HG02763 (cell line): Measurements from ENCODE around the gene ZNF407.

ENCODE experiments used
- ATAC-seq: cut with Tn5 transposase; IDR thresholded peaks from one replicate; pipeline ENCODE4 v1.9.1; 2021; ENCODE audit warnings: mild to moderate bottlenecking, moderate library complexity; ENCODE audit not compliant: unreplicated experiment

Gene ZNF407

DNA sequence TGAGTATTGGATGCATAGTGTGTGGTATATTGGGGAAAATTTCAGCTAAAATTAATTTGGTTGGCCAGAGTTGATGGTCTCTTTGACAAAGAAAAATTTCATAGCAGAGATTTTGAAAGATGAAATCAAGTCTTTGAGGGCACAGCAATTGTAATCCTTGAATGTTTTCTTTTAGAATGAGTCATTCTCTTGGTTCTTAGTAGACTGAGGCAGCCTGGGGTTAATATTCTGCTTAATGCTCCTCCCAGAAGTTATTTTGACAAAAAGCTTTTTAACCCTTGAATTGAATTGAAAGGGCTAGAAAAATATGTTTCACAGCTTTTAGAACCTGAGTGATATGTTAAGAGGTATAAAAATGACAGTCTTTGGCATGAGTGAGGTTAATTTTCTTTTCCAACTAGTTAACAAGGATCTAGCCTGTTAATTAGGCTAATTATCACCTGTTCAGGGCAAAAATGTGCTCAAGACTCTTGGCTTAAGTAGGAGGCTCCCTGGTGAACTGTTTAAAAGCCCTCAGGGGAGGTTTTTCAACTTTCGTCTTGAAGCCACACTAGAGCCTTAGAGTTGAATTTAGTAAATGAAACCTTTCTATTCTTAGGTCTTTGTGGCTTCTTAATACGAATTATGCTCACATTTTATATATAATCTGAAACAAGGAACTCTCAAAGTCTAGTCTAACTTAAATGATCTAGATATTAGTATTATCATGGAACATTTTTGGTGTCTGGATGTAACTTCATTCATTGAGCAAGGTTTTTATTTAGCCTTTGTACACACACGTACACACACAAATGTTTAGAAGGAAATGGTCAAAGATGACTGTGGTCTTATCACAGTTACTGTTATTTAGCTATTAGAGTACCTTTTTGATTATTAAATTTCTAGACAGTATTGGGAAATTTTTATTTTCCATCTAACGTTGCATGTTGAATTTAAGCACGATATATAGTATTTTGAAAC is 272.5 kb downstream of the ZNF407 start:
- peak; percentile 82 for ATAC-seq

- ATAC-seq: peak; percentile 10
These were observed 273.3 kb downstream of the ZNF407 start for GRCh38 chr18:74870950-74871349.

DNA sequence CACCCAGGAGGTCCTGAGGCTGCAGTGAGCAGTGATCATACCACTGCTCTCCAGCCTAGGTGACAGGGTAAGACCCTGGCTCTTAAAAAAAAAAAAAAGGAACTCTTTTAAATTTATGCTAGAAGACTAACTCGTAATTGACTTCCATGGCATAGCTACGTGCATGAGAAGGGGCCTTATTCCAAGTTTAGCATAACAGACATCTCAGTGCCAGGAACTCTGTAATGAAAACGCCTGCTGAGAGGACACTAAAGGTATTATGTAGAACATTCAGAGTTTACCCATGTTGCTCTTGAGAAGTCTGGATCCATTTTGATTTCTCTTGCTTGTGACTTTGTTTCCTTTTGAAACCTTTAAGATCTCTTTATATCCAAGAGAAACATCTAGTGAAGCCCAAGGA is 276.0 kb downstream of the ZNF407 start:
- ATAC-seq: no peak

DNA sequence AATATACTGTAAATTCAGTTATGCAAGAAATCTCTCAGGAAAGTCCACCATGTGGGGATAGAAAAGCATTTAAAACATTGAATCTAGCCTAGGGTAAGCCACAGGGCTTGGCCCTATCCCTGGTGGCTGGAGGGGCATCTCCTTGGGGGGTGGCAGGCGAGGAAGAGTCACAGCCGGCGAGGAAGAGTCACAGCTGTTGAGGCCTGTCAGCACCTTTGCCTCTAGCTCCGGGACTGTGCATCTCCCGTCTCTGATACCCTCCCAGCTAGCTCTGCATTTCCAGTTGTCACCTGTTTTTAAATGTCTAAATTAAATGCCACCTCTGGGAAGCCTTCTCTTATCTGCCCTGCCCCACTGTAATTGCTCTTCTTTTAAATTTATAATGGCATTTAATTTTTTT is 276.7 kb downstream of the ZNF407 start:
- ATAC-seq: no peak

GRCh38 chr18:74876630-74877243 is 279.1 kb downstream of the ZNF407 start:
- ATAC-seq: no peak

DNA sequence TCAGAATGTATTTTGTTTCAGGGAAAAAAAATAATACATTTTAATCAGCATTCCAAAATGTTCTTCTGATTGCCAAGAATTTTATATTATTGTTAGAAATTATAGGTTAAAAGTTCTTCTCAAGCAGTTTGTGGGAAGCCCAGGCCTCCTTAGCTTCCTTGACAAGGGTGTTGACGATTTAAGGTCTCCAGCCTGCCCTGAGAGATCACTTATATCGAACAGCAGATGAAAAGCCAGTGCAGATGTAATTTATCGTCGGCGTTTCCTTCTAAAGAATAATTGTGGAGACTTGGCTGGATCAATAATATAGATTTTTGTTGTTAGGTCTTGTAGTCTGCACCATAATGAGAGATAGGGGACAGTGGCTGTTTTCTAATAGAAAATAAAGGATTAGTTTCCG is 280.6 kb downstream of the ZNF407 start:
- no peak for ATAC-seq

- ATAC-seq: no peak
These were observed 283.1 kb downstream of the ZNF407 start for GRCh38 chr18:74880706-74881278.

- ATAC-seq: no peak
These were observed 294.5 kb downstream of the ZNF407 start for GRCh38 chr18:74892066-74892627.

DNA sequence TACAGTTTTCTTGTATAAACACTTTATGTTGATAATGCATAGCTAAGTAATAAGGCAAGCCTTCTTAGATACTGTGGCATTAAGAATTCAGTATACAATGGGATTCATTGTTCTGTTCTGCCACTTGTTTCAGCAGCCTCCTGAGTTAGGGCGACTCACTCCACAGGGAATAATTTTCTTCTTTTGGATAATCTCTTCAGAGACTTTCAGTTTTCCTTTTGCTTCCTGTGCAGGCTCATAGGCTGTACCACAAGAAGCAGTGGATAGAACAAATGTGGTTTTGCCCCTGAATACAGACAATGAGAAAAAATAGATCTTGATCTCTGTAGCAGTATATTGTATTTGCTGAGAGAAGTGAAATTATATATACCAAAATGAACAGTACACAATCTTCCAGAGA is 298.0 kb downstream of the ZNF407 start:
- ATAC-seq: no peak

- peak; percentile 54 for ATAC-seq
These were observed 298.8 kb downstream of the ZNF407 start for GRCh38 chr18:74896390-74896991.

GRCh38 chr18:74897971-74898657 is 300.4 kb downstream of the ZNF407 start:
- ATAC-seq: no peak

- no peak for ATAC-seq
These were observed 301.3 kb downstream of the ZNF407 start for GRCh38 chr18:74898965-74899364.

DNA sequence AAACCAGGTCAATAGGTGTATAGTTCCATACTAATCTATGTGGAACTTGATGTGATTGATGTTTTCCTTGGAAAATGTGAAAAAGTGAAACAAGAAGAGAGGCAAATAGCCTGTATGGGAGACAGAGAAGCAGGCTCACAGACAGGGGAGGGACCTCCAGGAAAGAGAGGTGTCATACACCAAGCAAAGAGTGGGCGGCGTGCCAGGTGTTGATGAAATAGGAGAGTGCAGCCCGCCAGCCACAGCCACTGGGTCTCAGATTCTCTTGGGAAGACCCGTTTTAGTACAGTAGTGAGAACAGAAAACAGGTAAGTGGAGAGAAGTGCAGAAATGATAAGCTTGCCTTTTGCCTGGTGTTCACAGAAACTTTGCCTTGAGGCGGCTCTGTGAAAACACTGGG is 301.9 kb downstream of the ZNF407 start:
- ATAC-seq: no peak

GRCh38 chr18:74901362-74902146 is 303.9 kb downstream of the ZNF407 start:
- ATAC-seq: no peak

- ATAC-seq: no peak
These were observed 304.4 kb downstream of the ZNF407 start for GRCh38 chr18:74902147-74902455.

GRCh38 chr18:74905247-74905646 is 307.6 kb downstream of the ZNF407 start:
- no peak for ATAC-seq

DNA sequence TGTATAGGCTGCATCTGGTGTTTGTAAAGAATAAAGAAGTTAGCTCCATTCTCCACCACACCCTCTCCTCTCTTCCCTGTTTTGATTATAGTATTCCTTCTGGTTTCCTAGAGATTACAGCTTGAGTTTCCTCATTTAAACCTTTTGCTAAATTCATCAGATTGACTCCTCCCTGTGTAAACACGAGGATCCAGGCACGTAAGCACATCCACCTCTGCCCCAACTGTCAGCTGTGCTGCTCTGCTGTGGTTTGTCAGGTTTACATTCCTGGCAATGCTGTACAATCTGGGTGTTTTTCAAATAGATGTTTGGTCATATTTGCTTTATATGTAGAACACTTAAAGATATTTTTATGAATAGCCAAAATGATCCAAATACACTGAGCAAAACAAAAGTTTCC is 308.5 kb downstream of the ZNF407 start:
- ATAC-seq: no peak

GRCh38 chr18:74914052-74914591 is 316.5 kb downstream of the ZNF407 start:
- ATAC-seq: no peak

GRCh38 chr18:74914648-74915047 is 317.0 kb downstream of the ZNF407 start:
- ATAC-seq: no peak
